Measurements from ENCODE around the gene GPR15LG.

The GPR15LG gene

GRCh38 chr10:84196083-84196482 lies 22.5 kb downstream of the GPR15LG start:
- no peak for TF ChIP-seq ZFX (IDR thresholded peaks at IDR 0.05; ENCODE audit: borderline replicate concordance)
- no peak overlapping the region for H3K27ac ChIP-seq

- no peak for TF ChIP-seq ZFX (IDR thresholded peaks at IDR 0.05; ENCODE audit: borderline replicate concordance)
- TF ChIP-seq CTCF (IDR thresholded peaks at IDR 0.05) = no peak
- no peak overlapping the region for H3K27ac ChIP-seq
Observed at GRCh38 chr10:84196941-84197340, 23.3 kb downstream of the GPR15LG start.

- TF ChIP-seq CTCF (IDR thresholded peaks at IDR 0.05) = no peak
- H3K27ac ChIP-seq = no peak overlapping the region
Observed at GRCh38 chr10:84197643-84198042, 24.0 kb downstream of the GPR15LG start.

GRCh38 chr10:84198206-84198915 lies 24.8 kb downstream of the GPR15LG start:
- no peak for TF ChIP-seq CTCF (IDR thresholded peaks at IDR 0.05)
- TF ChIP-seq ZFX (IDR thresholded peaks at IDR 0.05; ENCODE audit: borderline replicate concordance) = no peak
- no peak overlapping the region for H3K27ac ChIP-seq

GRCh38 chr10:84200537-84201243 lies 27.1 kb downstream of the GPR15LG start:
- H3K27ac ChIP-seq = no peak overlapping the region
- TF ChIP-seq CTCF (IDR thresholded peaks at IDR 0.05) (no peak), ZFX (IDR thresholded peaks at IDR 0.05; ENCODE audit: borderline replicate concordance) (no peak)

GRCh38 chr10:84201244-84201606 lies 27.6 kb downstream of the GPR15LG start:
- no peak for TF ChIP-seq CTCF (IDR thresholded peaks at IDR 0.05)
- no peak for TF ChIP-seq ZFX (IDR thresholded peaks at IDR 0.05; ENCODE audit: borderline replicate concordance)
- H3K27ac ChIP-seq = no peak overlapping the region

GRCh38 chr10:84201682-84202081 lies 28.1 kb downstream of the GPR15LG start:
- TF ChIP-seq ZFX (IDR thresholded peaks at IDR 0.05; ENCODE audit: borderline replicate concordance) (no peak), CTCF (IDR thresholded peaks at IDR 0.05) (no peak)

More at GRCh38 chr10:84201682-84202081, 28.1 kb downstream of the GPR15LG start:
- H3K27ac ChIP-seq = no peak overlapping the region
